ENCODE results near the gene RNF135.
"Not testable (repeated sequence)": the region's sequence is repeated elsewhere in the genome, so short reads cannot be mapped to it uniquely, and the experiment has no call there.

Gene RNF135

DNA sequence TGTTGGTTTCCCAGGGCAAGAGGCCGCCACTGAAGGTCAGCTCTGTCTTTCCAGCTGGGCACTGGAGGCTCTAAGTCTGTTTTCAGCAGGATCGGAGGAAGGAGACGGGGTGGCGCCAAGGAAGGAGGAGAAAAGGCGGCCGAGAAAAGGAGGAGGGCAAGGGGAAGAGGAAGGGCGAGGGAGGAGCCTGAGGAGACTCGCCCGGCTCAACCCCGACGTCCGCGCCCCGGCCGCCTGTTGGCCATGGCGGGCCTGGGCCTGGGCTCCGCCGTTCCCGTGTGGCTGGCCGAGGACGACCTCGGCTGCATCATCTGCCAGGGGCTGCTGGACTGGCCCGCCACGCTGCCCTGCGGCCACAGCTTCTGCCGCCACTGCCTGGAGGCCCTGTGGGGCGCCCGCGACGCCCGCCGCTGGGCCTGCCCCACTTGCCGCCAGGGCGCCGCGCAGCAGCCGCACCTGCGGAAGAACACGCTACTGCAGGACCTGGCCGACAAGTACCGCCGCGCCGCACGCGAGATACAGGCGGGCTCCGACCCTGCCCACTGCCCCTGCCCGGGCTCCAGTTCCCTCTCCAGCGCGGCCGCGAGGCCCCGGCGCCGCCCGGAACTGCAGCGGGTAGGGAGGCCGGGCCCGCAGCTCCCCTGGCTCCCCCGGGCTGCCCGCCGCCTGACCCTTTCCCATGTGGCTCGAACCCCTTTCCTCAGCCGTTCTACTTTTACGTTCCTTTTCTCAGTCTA is at the start of gene RNF135:
Gene RNF135 (plus strand): TSS at position 209 of the 737 bp plus-strand sequence. CDS start 35 bp downstream, at position 244.
- DNase-seq = peak; percentile 83

DNA sequence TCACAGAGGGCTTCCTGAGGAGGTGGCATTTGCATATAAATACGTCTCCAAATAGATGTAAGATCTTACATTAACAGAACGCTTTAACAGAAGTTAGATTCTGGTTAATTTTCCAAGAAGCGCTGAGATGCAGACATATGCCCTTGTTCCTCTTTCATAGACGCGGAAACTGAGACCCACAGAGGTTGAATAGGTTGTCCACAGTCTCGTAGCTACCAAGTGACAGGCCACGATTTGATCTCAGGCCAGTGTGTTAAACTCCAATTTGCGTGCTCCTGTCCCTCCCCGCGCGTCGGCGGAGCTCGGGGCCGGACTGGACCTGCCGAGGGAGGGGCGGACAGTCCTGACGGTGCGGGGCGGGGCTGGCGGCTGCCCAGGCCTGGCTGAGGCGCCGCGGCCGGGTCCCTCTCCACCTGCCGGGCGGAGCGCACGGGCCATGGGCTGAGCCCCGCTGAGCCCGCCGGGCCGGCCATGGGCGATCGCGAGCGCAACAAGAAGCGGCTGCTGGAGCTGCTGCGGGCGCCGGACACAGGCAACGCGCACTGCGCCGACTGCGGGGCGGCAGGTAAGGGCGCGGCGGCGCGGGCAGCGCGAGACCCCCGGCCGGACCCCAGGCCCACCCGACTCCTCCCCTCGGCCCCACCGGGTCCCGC is 49.2 kb upstream of the RNF135 start, which contains the start of gene ADAP2:
Gene ADAP2 (plus strand): TSS at position 402 of the 653 bp plus-strand sequence. CDS start 70 bp downstream, at position 472.
- peaks cover 56% of the 10 kb centered on the region for H3K27me3 Mint-ChIP-seq
- no peak for DNase-seq
- H3K36me3 Mint-ChIP-seq (ENCODE audit: low read depth) = no peaks in the 10 kb centered on the region
- peaks cover 10% of the 10 kb centered on the region for H3K4me1 Mint-ChIP-seq (ENCODE audit: low read depth)
- H3K9me3 Mint-ChIP-seq = no peaks in the 10 kb centered on the region
- H3K4me3 Mint-ChIP-seq = peak within 1 kb of the TSS; percentile 61
- no peak within 1 kb of the TSS for H3K27ac Mint-ChIP-seq

More for the DNA sequence above, at the start of gene RNF135:
- peaks cover 22% of the 10 kb centered on the region for H3K27me3 Mint-ChIP-seq
- H3K36me3 Mint-ChIP-seq (ENCODE audit: low read depth) = peaks cover 20% of the 10 kb centered on the region
- H3K9me3 Mint-ChIP-seq = peaks cover 4% of the 10 kb centered on the region
- peaks cover 31% of the 10 kb centered on the region for H3K4me1 Mint-ChIP-seq (ENCODE audit: low read depth)
- H3K27ac Mint-ChIP-seq = peak within 1 kb of the TSS; percentile 89
- H3K4me3 Mint-ChIP-seq = peak within 1 kb of the TSS; percentile 85

- Mint-ChIP-seq H3K27ac (no peak overlapping the region), H3K9me3 (no peaks in the 10 kb centered on the region), H3K4me3 (peak overlapping the region; percentile 59), H3K27me3 (peaks cover 61% of the 10 kb centered on the region), H3K4me1 (ENCODE audit: low read depth) (peaks cover 10% of the 10 kb centered on the region), H3K36me3 (ENCODE audit: low read depth) (no peaks in the 10 kb centered on the region)
- DNase-seq = peak; percentile 37
These were observed 48.4 kb upstream of the RNF135 start for GRCh38 chr17:30922235-30923030.

DNA sequence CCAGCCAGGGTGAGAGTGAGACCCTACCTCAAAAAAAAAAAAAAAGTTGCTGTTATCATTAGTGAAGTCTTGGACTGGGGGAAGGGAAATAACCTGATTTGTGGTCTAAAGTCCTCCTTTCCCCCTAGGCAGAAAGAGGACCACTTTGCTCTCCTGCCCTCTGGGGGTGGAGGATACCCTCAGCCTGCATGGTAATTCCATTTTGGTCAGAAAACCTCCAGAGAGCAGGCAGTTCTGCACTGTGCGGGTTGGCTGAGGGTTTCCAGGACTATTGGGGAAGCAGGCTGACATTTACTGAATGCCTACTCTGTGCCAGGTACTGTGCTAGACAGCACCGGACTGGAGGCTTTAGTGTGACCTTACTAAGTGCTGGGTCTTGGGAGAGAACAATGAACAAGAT is 46.5 kb upstream of the RNF135 start:
- Mint-ChIP-seq H3K36me3 (ENCODE audit: low read depth) (no peaks in the 10 kb centered on the region), H3K27me3 (peaks cover 61% of the 10 kb centered on the region), H3K9me3 (no peaks in the 10 kb centered on the region), H3K27ac (no peak overlapping the region), H3K4me3 (no peak overlapping the region), H3K4me1 (ENCODE audit: low read depth) (peaks cover 10% of the 10 kb centered on the region)
- DNase-seq = no peak

DNA sequence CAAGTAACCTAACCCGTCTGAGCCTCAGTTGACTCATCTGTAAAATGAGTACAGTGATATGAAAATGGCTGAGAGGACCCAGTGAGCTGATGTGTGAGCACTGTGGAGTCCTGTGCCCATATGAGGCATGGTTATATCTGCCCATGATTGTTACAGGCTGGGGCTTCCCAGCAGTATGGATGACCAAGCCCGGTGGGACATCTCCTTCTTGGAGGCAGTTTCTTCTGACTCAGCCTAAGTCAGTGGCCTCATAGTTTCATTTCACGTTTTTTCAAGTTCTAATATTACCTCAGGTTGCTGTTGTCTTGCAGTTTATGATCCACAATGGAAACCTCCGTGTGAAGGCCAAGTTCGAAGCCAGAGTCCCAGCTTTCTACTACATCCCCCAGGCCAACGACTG is 44.3 kb upstream of the RNF135 start:
- Mint-ChIP-seq H3K4me1 (ENCODE audit: low read depth) (peaks cover 7% of the 10 kb centered on the region), H3K36me3 (ENCODE audit: low read depth) (no peaks in the 10 kb centered on the region), H3K4me3 (no peak overlapping the region), H3K27me3 (peaks cover 45% of the 10 kb centered on the region), H3K9me3 (no peaks in the 10 kb centered on the region), H3K27ac (no peak overlapping the region)
- DNase-seq = no peak

DNA sequence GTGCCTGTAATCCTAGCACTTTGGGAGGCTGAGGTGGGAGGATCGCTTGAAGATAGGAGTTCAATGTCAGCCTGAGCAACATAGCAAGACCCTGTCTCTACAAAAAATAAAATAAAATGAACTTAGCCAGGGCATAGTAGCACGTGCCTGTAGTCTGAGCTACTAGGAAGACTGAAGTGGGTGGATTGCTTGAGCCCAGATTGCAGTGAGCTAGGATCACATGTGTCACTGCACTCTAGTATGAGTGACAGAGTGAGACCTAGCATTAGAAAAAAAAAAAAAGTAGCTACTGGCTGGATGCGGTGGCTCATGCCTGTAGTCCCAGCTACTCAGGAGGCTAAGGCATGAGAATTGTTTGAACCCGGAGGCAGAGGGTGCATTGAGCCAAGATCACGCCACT is 43.1 kb upstream of the RNF135 start:
- H3K4me3 Mint-ChIP-seq = no peak overlapping the region
- H3K27me3 Mint-ChIP-seq = peaks cover 37% of the 10 kb centered on the region
- DNase-seq = no peak
- H3K9me3 Mint-ChIP-seq = no peaks in the 10 kb centered on the region
- H3K36me3 Mint-ChIP-seq (ENCODE audit: low read depth) = no peaks in the 10 kb centered on the region
- no peak overlapping the region for H3K27ac Mint-ChIP-seq
- peaks cover 2% of the 10 kb centered on the region for H3K4me1 Mint-ChIP-seq (ENCODE audit: low read depth)

- H3K9me3 Mint-ChIP-seq = no peaks in the 10 kb centered on the region
- H3K27ac Mint-ChIP-seq = no peak overlapping the region
- H3K36me3 Mint-ChIP-seq (ENCODE audit: low read depth) = no peaks in the 10 kb centered on the region
- no peaks in the 10 kb centered on the region for H3K4me1 Mint-ChIP-seq (ENCODE audit: low read depth)
- no peak for DNase-seq
- peaks cover 29% of the 10 kb centered on the region for H3K27me3 Mint-ChIP-seq
- H3K4me3 Mint-ChIP-seq = no peak overlapping the region
These were observed 42.3 kb upstream of the RNF135 start for GRCh38 chr17:30928584-30928983.

- Mint-ChIP-seq H3K27ac (no peak overlapping the region), H3K4me1 (ENCODE audit: low read depth) (no peaks in the 10 kb centered on the region), H3K4me3 (no peak overlapping the region), H3K9me3 (no peaks in the 10 kb centered on the region), H3K27me3 (peaks cover 24% of the 10 kb centered on the region), H3K36me3 (ENCODE audit: low read depth) (no peaks in the 10 kb centered on the region)
- no peak for DNase-seq
These were observed 41.7 kb upstream of the RNF135 start for GRCh38 chr17:30929081-30929633.

- DNase-seq = not testable (repeated sequence)
These were observed 41.0 kb upstream of the RNF135 start for GRCh38 chr17:30929861-30930260.

GRCh38 chr17:30930495-30930894 is 40.3 kb upstream of the RNF135 start:
- Mint-ChIP-seq H3K9me3 (no peaks in the 10 kb centered on the region), H3K27me3 (peaks cover 17% of the 10 kb centered on the region), H3K4me3 (no peak overlapping the region), H3K4me1 (ENCODE audit: low read depth) (no peaks in the 10 kb centered on the region), H3K27ac (no peak overlapping the region), H3K36me3 (ENCODE audit: low read depth) (no peaks in the 10 kb centered on the region)
- no peak for DNase-seq

More at GRCh38 chr17:30929861-30930260, 41.0 kb upstream of the RNF135 start:
- H3K9me3 Mint-ChIP-seq; H3K4me1 Mint-ChIP-seq (ENCODE audit: low read depth); H3K27ac Mint-ChIP-seq; H3K4me3 Mint-ChIP-seq; H3K36me3 Mint-ChIP-seq (ENCODE audit: low read depth): not testable (repeated sequence)
- H3K27me3 Mint-ChIP-seq = peaks cover 19% of the 10 kb centered on the region

- H3K9me3 Mint-ChIP-seq; H3K4me1 Mint-ChIP-seq (ENCODE audit: low read depth); DNase-seq; H3K27ac Mint-ChIP-seq; H3K4me3 Mint-ChIP-seq; H3K27me3 Mint-ChIP-seq; H3K36me3 Mint-ChIP-seq (ENCODE audit: low read depth): not testable (repeated sequence)
These were observed 39.3 kb upstream of the RNF135 start for GRCh38 chr17:30931582-30931981.

GRCh38 chr17:30933966-30934365 is 36.9 kb upstream of the RNF135 start:
- Mint-ChIP-seq H3K27ac (no peak overlapping the region), H3K9me3 (no peaks in the 10 kb centered on the region), H3K4me1 (ENCODE audit: low read depth) (peaks cover 1% of the 10 kb centered on the region), H3K36me3 (ENCODE audit: low read depth) (no peaks in the 10 kb centered on the region), H3K27me3 (no peaks in the 10 kb centered on the region), H3K4me3 (no peak overlapping the region)
- DNase-seq = no peak

DNA sequence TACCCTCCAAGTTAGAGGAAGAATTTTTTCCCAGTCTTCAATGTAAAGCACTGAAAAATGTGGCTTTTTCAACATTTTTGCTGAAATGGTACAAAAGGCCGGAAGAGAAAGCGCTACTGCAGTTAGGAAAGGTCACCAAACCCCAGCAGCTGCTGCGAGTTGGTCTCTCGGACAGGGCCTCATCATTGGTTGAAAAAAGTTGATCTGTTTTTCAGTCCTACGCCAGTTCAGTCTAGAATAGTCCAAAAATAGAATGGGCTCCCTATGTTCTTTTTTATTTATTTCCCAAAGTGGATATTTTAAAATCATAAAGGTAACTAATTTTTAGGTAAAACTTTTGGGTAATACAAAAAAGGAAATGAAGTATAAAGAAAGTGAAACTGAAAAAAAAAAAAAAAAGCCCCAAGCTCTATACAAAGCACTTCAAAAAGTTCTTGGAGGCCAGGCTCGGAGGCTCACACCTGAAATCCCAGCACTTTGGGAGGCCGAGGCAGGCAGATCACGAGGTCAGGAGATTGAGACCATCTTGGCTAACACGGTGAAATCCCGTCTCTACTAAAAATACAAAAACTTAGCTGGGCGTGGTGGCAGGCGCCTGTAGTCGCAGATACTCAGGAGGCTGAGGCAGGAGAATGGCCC is 31.7 kb upstream of the RNF135 start:
- Mint-ChIP-seq H3K4me3 (peak overlapping the region; percentile 25), H3K36me3 (ENCODE audit: low read depth) (no peaks in the 10 kb centered on the region), H3K4me1 (ENCODE audit: low read depth) (peaks cover 7% of the 10 kb centered on the region), H3K9me3 (no peaks in the 10 kb centered on the region), H3K27me3 (no peaks in the 10 kb centered on the region), H3K27ac (no peak overlapping the region)
- DNase-seq = no peak

All from activated T-cell treated with anti-CD3 and anti-CD28 coated beads, Interleukin-2, amount 50 U/mL, for 24 hours (primary cell).